ENCODE measurements around the gene ORM2.

Gene ORM2

GRCh38 chr9:114356792-114357191, 27.1 kb downstream of the ORM2 start:
- Histone ChIP-seq H3K27ac (no peak overlapping the region), H4K20me1 (ENCODE audit: insufficient read depth) (no peaks in the 10 kb centered on the region), H2AFZ (ENCODE audit: low read depth) (no peak overlapping the region), H3K27me3 (ENCODE audit: insufficient read depth, low read depth) (no peaks in the 10 kb centered on the region), H3K4me3 (IDR thresholded peaks at IDR 0.05; ENCODE audit: insufficient read depth, low read depth, low read length) (no peak overlapping the region), H3K4me1 (ENCODE audit: low read depth, poor library complexity, severe bottlenecking) (peaks cover 6% of the 10 kb centered on the region), H3K4me2 (no peak overlapping the region), H3K79me2 (ENCODE audit: insufficient read depth, low read depth) (no peaks in the 10 kb centered on the region), H3K9ac (no peak overlapping the region), H3K36me3 (ENCODE audit: insufficient read depth) (peaks cover 20% of the 10 kb centered on the region)
- TF ChIP-seq CTCF (conservative IDR thresholded peaks at IDR 0.05; ENCODE audit: low read depth, low read length), result no peak

- Histone ChIP-seq H3K9ac (no peak overlapping the region), H4K20me1 (ENCODE audit: insufficient read depth) (no peaks in the 10 kb centered on the region), H2AFZ (ENCODE audit: low read depth) (no peak overlapping the region), H3K79me2 (ENCODE audit: insufficient read depth, low read depth) (no peaks in the 10 kb centered on the region), H3K4me2 (no peak overlapping the region), H3K27ac (no peak overlapping the region), H3K4me1 (ENCODE audit: low read depth, poor library complexity, severe bottlenecking) (peaks cover under 1% of the 10 kb centered on the region), H3K4me3 (IDR thresholded peaks at IDR 0.05; ENCODE audit: insufficient read depth, low read depth, low read length) (no peak overlapping the region), H3K27me3 (ENCODE audit: insufficient read depth, low read depth) (no peaks in the 10 kb centered on the region), H3K36me3 (ENCODE audit: insufficient read depth) (peaks cover 24% of the 10 kb centered on the region)
- no peak for TF ChIP-seq CTCF (conservative IDR thresholded peaks at IDR 0.05; ENCODE audit: low read depth, low read length)
These were observed 27.7 kb downstream of the ORM2 start for GRCh38 chr9:114357360-114357759.

- H4K20me1 ChIP-seq (ENCODE audit: insufficient read depth), result no peaks in the 10 kb centered on the region
- H3K9ac ChIP-seq, result no peak overlapping the region
- TF ChIP-seq CTCF (conservative IDR thresholded peaks at IDR 0.05; ENCODE audit: low read depth, low read length), result no peak
- no peaks in the 10 kb centered on the region for H3K27me3 ChIP-seq (ENCODE audit: insufficient read depth, low read depth)
- H3K4me1 ChIP-seq (ENCODE audit: low read depth, poor library complexity, severe bottlenecking), result peaks cover 1% of the 10 kb centered on the region
- no peak overlapping the region for H3K4me3 ChIP-seq (IDR thresholded peaks at IDR 0.05; ENCODE audit: insufficient read depth, low read depth, low read length)
- H3K36me3 ChIP-seq (ENCODE audit: insufficient read depth), result peaks cover 25% of the 10 kb centered on the region
- no peaks in the 10 kb centered on the region for H3K79me2 ChIP-seq (ENCODE audit: insufficient read depth, low read depth)
- H3K4me2 ChIP-seq, result no peak overlapping the region
- H2AFZ ChIP-seq (ENCODE audit: low read depth), result no peak overlapping the region
- H3K27ac ChIP-seq, result no peak overlapping the region
These were observed 28.3 kb downstream of the ORM2 start for GRCh38 chr9:114357911-114358328.

- H2AFZ ChIP-seq (ENCODE audit: low read depth), result no peak overlapping the region
- no peaks in the 10 kb centered on the region for H4K20me1 ChIP-seq (ENCODE audit: insufficient read depth)
- no peak overlapping the region for H3K4me2 ChIP-seq
- no peaks in the 10 kb centered on the region for H3K27me3 ChIP-seq (ENCODE audit: insufficient read depth, low read depth)
- H3K4me1 ChIP-seq (ENCODE audit: low read depth, poor library complexity, severe bottlenecking), result peaks cover 20% of the 10 kb centered on the region
- H3K79me2 ChIP-seq (ENCODE audit: insufficient read depth, low read depth), result no peaks in the 10 kb centered on the region
- no peak overlapping the region for H3K4me3 ChIP-seq (IDR thresholded peaks at IDR 0.05; ENCODE audit: insufficient read depth, low read depth, low read length)
- TF ChIP-seq CTCF (conservative IDR thresholded peaks at IDR 0.05; ENCODE audit: low read depth, low read length), result no peak
- H3K27ac ChIP-seq, result no peak overlapping the region
- peaks cover 25% of the 10 kb centered on the region for H3K36me3 ChIP-seq (ENCODE audit: insufficient read depth)
- no peak overlapping the region for H3K9ac ChIP-seq
These were observed 30.1 kb downstream of the ORM2 start for GRCh38 chr9:114359801-114360200.
